OCI-LY1 (cell line): ENCODE results near the gene ALX4.

Experiments used
- H2AFZ ChIP-seq: fragments of 200-600 bp; sonication (generic), shearing (Covaris generic); 2 replicates; pipeline ENCODE4 v1.6.0; 2014; ENCODE audit warnings: antibody characterized with exemption, mild to moderate bottlenecking, low read length
- H3F3A ChIP-seq: fragments of 200-600 bp; sonication (generic), shearing (Covaris generic); 2 replicates; pipeline ENCODE4 v1.6.0; 2014; ENCODE audit warnings: mild to moderate bottlenecking, antibody characterized with exemption, low read length, moderate library complexity; ENCODE audit not compliant: insufficient read depth
- H3K27ac ChIP-seq: fragments of 200-600 bp; sonication (generic); 2 replicates; pipeline ENCODE4 v1.5.1; 2014; ENCODE audit warnings: low read length, mixed run types, mild to moderate bottlenecking, low read depth; ENCODE audit not compliant: poor library complexity, severe bottlenecking
- H3K27me3 ChIP-seq: fragments of 200-600 bp; sonication (generic); 2 replicates; pipeline ENCODE4 v1.6.0; 2014; ENCODE audit warnings: antibody characterized with exemption, mild to moderate bottlenecking, low read length, moderate library complexity; ENCODE audit not compliant: insufficient read depth
- H3K36me3 ChIP-seq: fragments of 200-600 bp; sonication (generic); 2 replicates; pipeline ENCODE4 v1.6.1; 2014; ENCODE audit warnings: mild to moderate bottlenecking, antibody characterized with exemption, low read length, moderate library complexity, mixed read lengths; ENCODE audit not compliant: insufficient read depth
- H3K4me1 ChIP-seq: fragments of 200-600 bp; sonication (generic); 2 replicates; pipeline ENCODE4 v1.5.1; 2014; ENCODE audit warnings: mild to moderate bottlenecking, low read length, moderate library complexity; ENCODE audit not compliant: insufficient read depth, severe bottlenecking
- H3K4me2 ChIP-seq: fragments of 200-600 bp; sonication (generic), shearing (Covaris generic); 2 replicates; pipeline ENCODE4 v1.6.1; 2014; ENCODE audit warnings: low read length
- H3K4me3 ChIP-seq: fragments of 200-600 bp; sonication (generic); 2 replicates; pipeline ENCODE4 v1.5.1; 2014; ENCODE audit warnings: low read length, low read depth, mild to moderate bottlenecking, mixed read lengths; ENCODE audit not compliant: poor library complexity, severe bottlenecking
- H3K79me2 ChIP-seq: fragments of 200-600 bp; shearing (Covaris generic); 2 replicates; pipeline ENCODE4 v1.6.1; 2016; ENCODE audit warnings: mixed run types, low read length, mixed read lengths; ENCODE audit not compliant: insufficient read depth
- H3K9ac ChIP-seq: fragments of 200-600 bp; sonication (generic), shearing (Covaris generic); 2 replicates; pipeline ENCODE4 v1.6.1; 2014; ENCODE audit warnings: mild to moderate bottlenecking, low read length, mixed read lengths
- H3K9me2 ChIP-seq: fragments of 200-600 bp; sonication (generic), shearing (Covaris generic); 2 replicates; pipeline ENCODE4 v1.6.1; 2014; ENCODE audit warnings: low read depth, mild to moderate bottlenecking, low read length, mixed read lengths
- H3K9me3 ChIP-seq: fragments of 200-600 bp; shearing (Covaris generic); 2 replicates; pipeline ENCODE4 v1.6.1; 2014; ENCODE audit warnings: low read length, mixed read lengths
- H4K20me1 ChIP-seq: fragments of 200-600 bp; sonication (generic), shearing (Covaris generic); 2 replicates; pipeline ENCODE4 v1.6.0; 2016; ENCODE audit warnings: mild to moderate bottlenecking, low read length; ENCODE audit not compliant: insufficient read depth
- EZH2 ChIP-seq: fragments of 200-600 bp; sonication (generic), shearing (Covaris generic); IDR thresholded peaks from 2 replicates; pipeline ENCODE4 v1.8.0; 2017; ENCODE audit warnings: borderline replicate concordance, mixed run types, mild to moderate bottlenecking, antibody characterized with exemption, low read length, moderate library complexity, mixed read lengths
- TF ChIP-seq, protein P1 (sequence below): fragments of 200-600 bp; sonication (generic), shearing (Covaris generic); IDR thresholded peaks from 2 replicates; pipeline ENCODE4 v1.5.1; 2017; ENCODE audit warnings: mild to moderate bottlenecking, antibody characterized with exemption, low read length, moderate library complexity, mixed read lengths

The ALX4 gene

DNA sequence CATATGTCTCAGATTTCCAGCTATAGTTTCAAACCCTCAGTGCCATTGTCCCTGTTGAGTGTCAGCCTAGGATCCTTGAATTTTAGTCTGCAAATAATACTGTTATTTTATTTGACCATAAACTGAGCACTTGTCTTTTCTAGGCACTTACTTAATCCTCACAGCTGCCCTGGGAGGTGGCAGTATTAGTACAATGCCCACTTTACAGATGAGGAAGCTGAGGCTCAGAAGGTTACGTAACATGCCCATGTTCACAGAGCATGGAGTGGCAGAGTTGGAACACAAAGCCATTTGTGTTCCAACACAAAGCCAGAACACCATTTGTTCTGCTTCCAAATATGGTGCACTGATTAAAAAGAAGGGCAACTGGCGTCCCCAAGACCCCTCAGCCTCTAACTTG, 38.2 kb upstream of the ALX4 start:
- no peak overlapping the region for H3K27ac ChIP-seq
- H3K4me1 ChIP-seq = no peaks in the 10 kb centered on the region
- H3K27me3 ChIP-seq = no peaks in the 10 kb centered on the region
- H3K9me2 ChIP-seq = no peaks in the 10 kb centered on the region
- TF ChIP-seq, protein P1, sequence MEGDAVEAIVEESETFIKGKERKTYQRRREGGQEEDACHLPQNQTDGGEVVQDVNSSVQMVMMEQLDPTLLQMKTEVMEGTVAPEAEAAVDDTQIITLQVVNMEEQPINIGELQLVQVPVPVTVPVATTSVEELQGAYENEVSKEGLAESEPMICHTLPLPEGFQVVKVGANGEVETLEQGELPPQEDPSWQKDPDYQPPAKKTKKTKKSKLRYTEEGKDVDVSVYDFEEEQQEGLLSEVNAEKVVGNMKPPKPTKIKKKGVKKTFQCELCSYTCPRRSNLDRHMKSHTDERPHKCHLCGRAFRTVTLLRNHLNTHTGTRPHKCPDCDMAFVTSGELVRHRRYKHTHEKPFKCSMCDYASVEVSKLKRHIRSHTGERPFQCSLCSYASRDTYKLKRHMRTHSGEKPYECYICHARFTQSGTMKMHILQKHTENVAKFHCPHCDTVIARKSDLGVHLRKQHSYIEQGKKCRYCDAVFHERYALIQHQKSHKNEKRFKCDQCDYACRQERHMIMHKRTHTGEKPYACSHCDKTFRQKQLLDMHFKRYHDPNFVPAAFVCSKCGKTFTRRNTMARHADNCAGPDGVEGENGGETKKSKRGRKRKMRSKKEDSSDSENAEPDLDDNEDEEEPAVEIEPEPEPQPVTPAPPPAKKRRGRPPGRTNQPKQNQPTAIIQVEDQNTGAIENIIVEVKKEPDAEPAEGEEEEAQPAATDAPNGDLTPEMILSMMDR = no peak
- TF ChIP-seq EZH2 = no peak
- no peak overlapping the region for H2AFZ ChIP-seq
- no peak overlapping the region for H3K9ac ChIP-seq
- no peak overlapping the region for H3K4me3 ChIP-seq
- no peaks in the 10 kb centered on the region for H3K9me3 ChIP-seq
- no peaks in the 10 kb centered on the region for H4K20me1 ChIP-seq
- no peaks in the 10 kb centered on the region for H3F3A ChIP-seq
- H3K36me3 ChIP-seq = no peaks in the 10 kb centered on the region
- no peak overlapping the region for H3K4me2 ChIP-seq
- no peaks in the 10 kb centered on the region for H3K79me2 ChIP-seq

DNA sequence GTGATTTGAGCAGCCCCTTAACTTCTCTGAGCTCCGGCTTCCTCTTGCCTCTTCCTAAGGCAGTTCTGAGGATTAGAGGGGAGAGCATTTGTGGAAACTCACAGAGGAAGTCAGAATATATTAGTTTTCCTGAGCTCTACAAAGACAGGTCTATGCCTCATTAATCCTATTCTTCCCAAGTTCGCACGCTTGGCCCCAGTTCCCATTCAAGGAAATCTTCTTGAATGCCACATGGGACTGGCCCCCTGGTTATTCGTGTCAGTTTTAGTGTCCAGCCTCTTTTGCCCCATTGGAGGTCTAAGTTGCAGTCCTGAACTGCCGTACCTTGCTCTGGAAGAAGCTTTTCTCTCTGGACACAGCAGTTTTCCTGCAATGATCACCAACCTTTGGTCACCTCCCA, 37.6 kb upstream of the ALX4 start:
- Histone ChIP-seq H3K9me3 (no peaks in the 10 kb centered on the region), H3K36me3 (no peaks in the 10 kb centered on the region), H3K27me3 (no peaks in the 10 kb centered on the region), H4K20me1 (no peaks in the 10 kb centered on the region), H3K9ac (no peak overlapping the region), H2AFZ (no peak overlapping the region), H3K79me2 (no peaks in the 10 kb centered on the region), H3F3A (no peaks in the 10 kb centered on the region), H3K27ac (no peak overlapping the region), H3K4me1 (no peaks in the 10 kb centered on the region), H3K4me3 (no peak overlapping the region), H3K9me2 (no peaks in the 10 kb centered on the region), H3K4me2 (no peak overlapping the region)
- no peak for TF ChIP-seq EZH2
- TF ChIP-seq, protein P1 = no peak

DNA sequence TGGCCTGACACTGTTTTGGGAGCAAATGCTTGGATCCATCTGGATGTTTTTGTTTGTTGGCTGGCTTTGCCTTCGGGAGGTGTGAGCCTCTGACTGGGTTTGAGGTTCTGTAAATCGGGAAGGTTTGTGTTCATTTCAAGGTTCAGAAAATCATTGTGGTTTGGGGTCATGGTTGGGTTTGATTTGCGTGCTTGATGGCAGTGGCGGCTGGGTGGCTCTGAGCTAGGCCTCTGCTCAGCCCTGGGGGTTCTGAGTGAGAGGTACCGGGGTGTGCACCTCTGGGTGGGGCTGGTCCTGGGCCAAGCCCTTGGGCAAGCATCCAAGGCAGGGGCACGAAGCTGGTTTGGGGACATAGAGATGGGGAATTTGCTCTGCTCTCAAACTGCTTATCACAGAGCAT, 37.0 kb upstream of the ALX4 start:
- H3K79me2 ChIP-seq = no peaks in the 10 kb centered on the region
- no peak overlapping the region for H3K27ac ChIP-seq
- no peaks in the 10 kb centered on the region for H3F3A ChIP-seq
- no peak overlapping the region for H3K4me3 ChIP-seq
- TF ChIP-seq EZH2 = no peak
- TF ChIP-seq, protein P1 = no peak
- H4K20me1 ChIP-seq = no peaks in the 10 kb centered on the region
- no peaks in the 10 kb centered on the region for H3K9me3 ChIP-seq
- no peak overlapping the region for H3K9ac ChIP-seq
- no peaks in the 10 kb centered on the region for H3K36me3 ChIP-seq
- no peaks in the 10 kb centered on the region for H3K4me1 ChIP-seq
- no peak overlapping the region for H2AFZ ChIP-seq
- H3K9me2 ChIP-seq = no peaks in the 10 kb centered on the region
- H3K4me2 ChIP-seq = no peak overlapping the region
- no peaks in the 10 kb centered on the region for H3K27me3 ChIP-seq
